SK-N-SH treated with all-trans-retinoic acid at 6 μM for 48 hours (cell line): ENCODE measurements around the gene TPCN1.

ENCODE experiments used
- ATAC-seq: fragments of 200-7000 bp; cut with Tn5 transposase; 3 replicates; pipeline ENCODE4 v1.9.1; 2020; ENCODE audit warnings: mild to moderate bottlenecking, moderate library complexity
- ARNTL ChIP-seq: fragments of 450-650 bp; formaldehyde crosslinking; IDR thresholded peaks from 2 replicates; pipeline ENCODE4 v1.5.0; 2020; ENCODE audit warnings: low read depth, mild to moderate bottlenecking, moderate library complexity, borderline replicate concordance
- BACH2 ChIP-seq: fragments of 250-450 bp; sonication (Bioruptor Pico); IDR thresholded peaks from 2 replicates; pipeline ENCODE4 v1.9.0; 2021; ENCODE audit warnings: mild to moderate bottlenecking, borderline replicate concordance
- CSDC2 ChIP-seq: fragments of 250-450 bp; sonication (Bioruptor Pico); IDR thresholded peaks from 2 replicates; pipeline ENCODE4 v1.5.0; 2020; ENCODE audit warnings: mild to moderate bottlenecking, moderate library complexity
- ESRRG ChIP-seq: fragments of 250-450 bp; sonication (Bioruptor Pico); IDR thresholded peaks from 2 replicates; pipeline ENCODE4 v1.6.1; 2021; ENCODE audit warnings: mild to moderate bottlenecking
- ISL1 ChIP-seq: fragments of 250-450 bp; sonication (Bioruptor Pico); IDR thresholded peaks from 2 replicates; pipeline ENCODE4 v2.1.2; 2022; ENCODE audit warnings: mild to moderate bottlenecking, moderate library complexity
- OSR1 ChIP-seq: fragments of 250-450 bp; sonication (Bioruptor Pico); IDR thresholded peaks from 2 replicates; pipeline ENCODE4 v1.8.0; 2022; ENCODE audit warnings: moderate library complexity, mild to moderate bottlenecking, inconsistent platforms
- PPARA ChIP-seq: fragments of 250-450 bp; sonication (Bioruptor Pico); IDR thresholded peaks from 2 replicates; pipeline ENCODE4 v1.5.0; 2020; ENCODE audit warnings: mild to moderate bottlenecking, borderline replicate concordance
- RARB ChIP-seq: fragments of 250-450 bp; sonication (Bioruptor Pico); IDR thresholded peaks from 2 replicates; pipeline ENCODE4 v1.8.0; 2021; ENCODE audit warnings: mild to moderate bottlenecking, moderate library complexity
- SNAI2 ChIP-seq: fragments of 250-450 bp; sonication (Bioruptor Pico); IDR thresholded peaks from 2 replicates; pipeline ENCODE4 v1.5.0; 2020; ENCODE audit warnings: mild to moderate bottlenecking, moderate library complexity
- TCF4 ChIP-seq: fragments of 250-450 bp; sonication (Bioruptor Pico); IDR thresholded peaks from 2 replicates; pipeline ENCODE4 v1.8.0; 2021; ENCODE audit warnings: mild to moderate bottlenecking, moderate library complexity, borderline replicate concordance
- ZC3H10 ChIP-seq: fragments of 250-450 bp; sonication (Bioruptor Pico); IDR thresholded peaks from 2 replicates; pipeline ENCODE4 v1.5.1; 2021; ENCODE audit warnings: mild to moderate bottlenecking, moderate library complexity
- ZFP3 ChIP-seq: fragments of 250-450 bp; sonication (Bioruptor Pico); IDR thresholded peaks from 2 replicates; pipeline ENCODE4 v1.5.0; 2020; ENCODE audit warnings: mild to moderate bottlenecking, moderate library complexity
- ZFP30 ChIP-seq: fragments of 450-650 bp; formaldehyde crosslinking; IDR thresholded peaks from 2 replicates; pipeline ENCODE4 v1.5.0; 2022; ENCODE audit warnings: mild to moderate bottlenecking, moderate library complexity
- ZNF565 ChIP-seq: fragments of 450-650 bp; formaldehyde crosslinking; conservative IDR thresholded peaks from 2 replicates; pipeline ENCODE4 v1.5.0; 2020; ENCODE audit warnings: low read depth, mild to moderate bottlenecking, moderate library complexity
- ZNF70 ChIP-seq: fragments of 450-650 bp; formaldehyde crosslinking; IDR thresholded peaks from 2 replicates; pipeline ENCODE4 v1.5.0; 2020; ENCODE audit warnings: mild to moderate bottlenecking, moderate library complexity
- ZNF8 ChIP-seq: fragments of 450-650 bp; formaldehyde crosslinking; IDR thresholded peaks from 2 replicates; pipeline ENCODE4 v1.5.0; 2020; ENCODE audit warnings: mild to moderate bottlenecking, moderate library complexity
- TF ChIP-seq, protein P1 (sequence below): fragments of 250-450 bp; sonication (Bioruptor Pico); IDR thresholded peaks from 2 replicates; pipeline ENCODE4 v1.8.0; 2020; ENCODE audit warnings: mild to moderate bottlenecking, moderate library complexity, borderline replicate concordance
- TF ChIP-seq, protein P2 (sequence below): fragments of 250-450 bp; sonication (Bioruptor Pico); IDR thresholded peaks from 2 replicates; pipeline ENCODE4 v1.5.1; 2020; ENCODE audit warnings: low read depth, mild to moderate bottlenecking, moderate library complexity
- TF ChIP-seq, protein P3 (sequence below): fragments of 250-450 bp; sonication (Bioruptor Pico); IDR thresholded peaks from 2 replicates; pipeline ENCODE4 v1.5.0; 2020; ENCODE audit warnings: mild to moderate bottlenecking, moderate library complexity
- TF ChIP-seq, protein P4 (sequence below): fragments of 250-450 bp; sonication (Bioruptor Pico); IDR thresholded peaks from 2 replicates; pipeline ENCODE4 v1.5.1; 2021; ENCODE audit warnings: mild to moderate bottlenecking, moderate library complexity

Gene TPCN1

DNA sequence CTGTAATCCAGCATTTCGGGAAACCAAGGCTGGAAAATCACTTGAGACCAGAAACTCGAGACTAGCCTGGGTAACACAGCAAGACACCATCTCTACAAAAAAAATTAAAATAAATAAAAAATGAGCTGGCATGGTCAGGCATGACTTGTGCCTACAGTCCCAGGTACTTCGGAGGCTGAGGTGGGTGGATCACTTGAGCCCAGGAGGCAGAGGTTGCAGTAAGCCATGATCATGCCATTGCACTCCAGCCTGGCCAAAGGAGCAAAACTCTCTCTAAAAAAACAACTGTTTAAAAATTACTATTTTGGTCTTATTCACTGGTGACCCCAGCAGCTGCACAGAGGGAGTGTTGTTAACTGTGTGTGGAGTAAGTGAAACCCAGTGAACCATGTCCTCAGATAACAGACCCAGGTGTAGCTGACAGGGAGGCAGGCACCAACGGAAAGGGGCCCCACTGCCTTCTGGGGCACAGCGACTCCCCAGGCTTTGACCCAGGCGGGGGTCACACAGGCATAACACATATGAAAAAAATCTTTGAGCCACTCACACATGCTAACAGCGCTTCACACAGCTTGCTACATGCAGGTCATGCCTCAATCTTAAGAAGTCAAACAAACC, 48.1 kb upstream of the TPCN1 start:
- TF ChIP-seq BACH2 (CRISPR knock-in tag): no peak
- TF ChIP-seq ARNTL (CRISPR knock-in tag): no peak
- TF ChIP-seq ISL1 (CRISPR knock-in tag): no peak
- TF ChIP-seq, protein P1, sequence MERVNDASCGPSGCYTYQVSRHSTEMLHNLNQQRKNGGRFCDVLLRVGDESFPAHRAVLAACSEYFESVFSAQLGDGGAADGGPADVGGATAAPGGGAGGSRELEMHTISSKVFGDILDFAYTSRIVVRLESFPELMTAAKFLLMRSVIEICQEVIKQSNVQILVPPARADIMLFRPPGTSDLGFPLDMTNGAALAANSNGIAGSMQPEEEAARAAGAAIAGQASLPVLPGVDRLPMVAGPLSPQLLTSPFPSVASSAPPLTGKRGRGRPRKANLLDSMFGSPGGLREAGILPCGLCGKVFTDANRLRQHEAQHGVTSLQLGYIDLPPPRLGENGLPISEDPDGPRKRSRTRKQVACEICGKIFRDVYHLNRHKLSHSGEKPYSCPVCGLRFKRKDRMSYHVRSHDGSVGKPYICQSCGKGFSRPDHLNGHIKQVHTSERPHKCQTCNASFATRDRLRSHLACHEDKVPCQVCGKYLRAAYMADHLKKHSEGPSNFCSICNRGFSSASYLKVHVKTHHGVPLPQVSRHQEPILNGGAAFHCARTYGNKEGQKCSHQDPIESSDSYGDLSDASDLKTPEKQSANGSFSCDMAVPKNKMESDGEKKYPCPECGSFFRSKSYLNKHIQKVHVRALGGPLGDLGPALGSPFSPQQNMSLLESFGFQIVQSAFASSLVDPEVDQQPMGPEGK (CRISPR knock-in tag): no peak
- TF ChIP-seq OSR1 (CRISPR knock-in tag): no peak
- no peak for TF ChIP-seq PPARA (CRISPR knock-in tag)
- no peak for TF ChIP-seq ZC3H10 (CRISPR knock-in tag)
- TF ChIP-seq ZNF8 (CRISPR knock-in tag): no peak
- TF ChIP-seq CSDC2 (CRISPR knock-in tag): no peak
- no peak for TF ChIP-seq ZNF70 (CRISPR knock-in tag)
- TF ChIP-seq RARB (CRISPR knock-in tag): no peak
- TF ChIP-seq SNAI2: no peak
- TF ChIP-seq, protein P2, sequence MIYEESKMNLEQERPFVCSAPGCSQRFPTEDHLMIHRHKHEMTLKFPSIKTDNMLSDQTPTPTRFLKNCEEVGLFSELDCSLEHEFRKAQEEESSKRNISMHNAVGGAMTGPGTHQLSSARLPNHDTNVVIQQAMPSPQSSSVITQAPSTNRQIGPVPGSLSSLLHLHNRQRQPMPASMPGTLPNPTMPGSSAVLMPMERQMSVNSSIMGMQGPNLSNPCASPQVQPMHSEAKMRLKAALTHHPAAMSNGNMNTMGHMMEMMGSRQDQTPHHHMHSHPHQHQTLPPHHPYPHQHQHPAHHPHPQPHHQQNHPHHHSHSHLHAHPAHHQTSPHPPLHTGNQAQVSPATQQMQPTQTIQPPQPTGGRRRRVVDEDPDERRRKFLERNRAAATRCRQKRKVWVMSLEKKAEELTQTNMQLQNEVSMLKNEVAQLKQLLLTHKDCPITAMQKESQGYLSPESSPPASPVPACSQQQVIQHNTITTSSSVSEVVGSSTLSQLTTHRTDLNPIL (CRISPR knock-in tag): no peak
- TF ChIP-seq ZFP3: no peak
- no peak for TF ChIP-seq TCF4 (CRISPR knock-in tag)
- TF ChIP-seq, protein P3, sequence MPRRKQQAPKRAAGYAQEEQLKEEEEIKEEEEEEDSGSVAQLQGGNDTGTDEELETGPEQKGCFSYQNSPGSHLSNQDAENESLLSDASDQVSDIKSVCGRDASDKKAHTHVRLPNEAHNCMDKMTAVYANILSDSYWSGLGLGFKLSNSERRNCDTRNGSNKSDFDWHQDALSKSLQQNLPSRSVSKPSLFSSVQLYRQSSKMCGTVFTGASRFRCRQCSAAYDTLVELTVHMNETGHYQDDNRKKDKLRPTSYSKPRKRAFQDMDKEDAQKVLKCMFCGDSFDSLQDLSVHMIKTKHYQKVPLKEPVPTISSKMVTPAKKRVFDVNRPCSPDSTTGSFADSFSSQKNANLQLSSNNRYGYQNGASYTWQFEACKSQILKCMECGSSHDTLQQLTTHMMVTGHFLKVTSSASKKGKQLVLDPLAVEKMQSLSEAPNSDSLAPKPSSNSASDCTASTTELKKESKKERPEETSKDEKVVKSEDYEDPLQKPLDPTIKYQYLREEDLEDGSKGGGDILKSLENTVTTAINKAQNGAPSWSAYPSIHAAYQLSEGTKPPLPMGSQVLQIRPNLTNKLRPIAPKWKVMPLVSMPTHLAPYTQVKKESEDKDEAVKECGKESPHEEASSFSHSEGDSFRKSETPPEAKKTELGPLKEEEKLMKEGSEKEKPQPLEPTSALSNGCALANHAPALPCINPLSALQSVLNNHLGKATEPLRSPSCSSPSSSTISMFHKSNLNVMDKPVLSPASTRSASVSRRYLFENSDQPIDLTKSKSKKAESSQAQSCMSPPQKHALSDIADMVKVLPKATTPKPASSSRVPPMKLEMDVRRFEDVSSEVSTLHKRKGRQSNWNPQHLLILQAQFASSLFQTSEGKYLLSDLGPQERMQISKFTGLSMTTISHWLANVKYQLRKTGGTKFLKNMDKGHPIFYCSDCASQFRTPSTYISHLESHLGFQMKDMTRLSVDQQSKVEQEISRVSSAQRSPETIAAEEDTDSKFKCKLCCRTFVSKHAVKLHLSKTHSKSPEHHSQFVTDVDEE (CRISPR knock-in tag): no peak
- ATAC-seq: no peak

DNA sequence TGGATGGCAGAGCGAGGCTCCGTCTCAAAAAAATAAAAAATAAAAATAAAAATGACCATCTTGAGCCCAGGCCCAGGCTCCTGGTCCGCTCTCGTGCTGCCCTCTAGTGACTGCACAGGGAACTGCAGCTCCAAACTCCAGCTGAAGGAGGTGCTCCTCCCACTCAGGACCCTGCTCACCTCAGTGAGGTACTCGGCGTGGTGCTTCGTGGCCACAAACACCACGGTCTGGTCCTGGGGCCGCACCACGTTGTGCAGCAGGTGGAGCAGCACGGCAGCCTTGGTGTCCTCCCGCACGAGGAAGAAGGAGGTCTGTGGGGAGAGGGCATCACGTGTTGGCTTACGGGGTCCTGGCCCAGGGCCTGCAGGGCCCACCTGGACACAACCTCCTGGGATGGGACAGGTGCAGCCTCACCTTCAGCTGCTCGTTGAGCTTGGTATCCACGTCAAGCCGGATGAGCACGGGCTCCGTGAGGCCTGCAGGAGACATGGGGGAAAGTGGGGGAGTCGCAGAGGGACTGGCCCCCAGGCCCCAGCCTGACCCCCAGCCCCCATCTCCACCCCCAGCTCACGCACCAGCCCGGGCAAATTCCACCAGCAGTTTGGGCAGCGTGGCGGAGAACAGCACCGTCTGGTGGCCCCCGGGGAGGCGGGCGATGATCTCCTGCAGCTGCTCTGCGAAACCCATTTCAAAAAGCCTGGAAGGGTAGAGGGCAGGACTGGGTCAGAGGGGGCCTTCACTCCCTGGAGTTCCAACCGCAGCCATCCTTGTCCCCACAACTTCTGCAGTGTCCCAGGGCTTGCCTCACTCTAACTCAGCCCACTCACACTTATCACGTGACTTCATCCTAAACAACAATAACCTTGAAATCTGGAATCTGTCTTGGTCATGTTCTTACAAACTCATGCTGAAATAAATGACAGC, 46.5 kb upstream of the TPCN1 start:
- TF ChIP-seq TCF4 (CRISPR knock-in tag) (no peak), BACH2 (CRISPR knock-in tag) (no peak), SNAI2 (no peak), ZNF70 (CRISPR knock-in tag) (no peak), ESRRG (no peak), ZFP30 (CRISPR knock-in tag) (no peak), CSDC2 (CRISPR knock-in tag) (no peak), ARNTL (CRISPR knock-in tag) (no peak), ZNF8 (CRISPR knock-in tag) (no peak), ZFP3 (no peak), PPARA (CRISPR knock-in tag) (no peak), ZC3H10 (CRISPR knock-in tag) (no peak), ISL1 (CRISPR knock-in tag) (no peak), OSR1 (CRISPR knock-in tag) (no peak), ZNF565 (CRISPR knock-in tag) (no peak)
- TF ChIP-seq, protein P1 (CRISPR knock-in tag): no peak
- TF ChIP-seq, protein P4, sequence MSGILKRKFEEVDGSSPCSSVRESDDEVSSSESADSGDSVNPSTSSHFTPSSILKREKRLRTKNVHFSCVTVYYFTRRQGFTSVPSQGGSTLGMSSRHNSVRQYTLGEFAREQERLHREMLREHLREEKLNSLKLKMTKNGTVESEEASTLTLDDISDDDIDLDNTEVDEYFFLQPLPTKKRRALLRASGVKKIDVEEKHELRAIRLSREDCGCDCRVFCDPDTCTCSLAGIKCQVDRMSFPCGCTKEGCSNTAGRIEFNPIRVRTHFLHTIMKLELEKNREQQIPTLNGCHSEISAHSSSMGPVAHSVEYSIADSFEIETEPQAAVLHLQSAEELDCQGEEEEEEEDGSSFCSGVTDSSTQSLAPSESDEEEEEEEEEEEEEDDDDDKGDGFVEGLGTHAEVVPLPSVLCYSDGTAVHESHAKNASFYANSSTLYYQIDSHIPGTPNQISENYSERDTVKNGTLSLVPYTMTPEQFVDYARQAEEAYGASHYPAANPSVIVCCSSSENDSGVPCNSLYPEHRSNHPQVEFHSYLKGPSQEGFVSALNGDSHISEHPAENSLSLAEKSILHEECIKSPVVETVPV (CRISPR knock-in tag): no peak
- TF ChIP-seq, protein P2 (CRISPR knock-in tag): no peak
- peak; percentile 97 for ATAC-seq
